ENCODE results near the gene METTL25. TPM values are rescaled to one million over a fixed set of nuclear protein-coding genes. Genes with fewer than 3 reads are reported as not detected.

The METTL25 gene
- polyA plus RNA-seq, 2 of the 4 experiments (the other 2 are of a cell fraction): 3.8 to 6.3 TPM

DNA sequence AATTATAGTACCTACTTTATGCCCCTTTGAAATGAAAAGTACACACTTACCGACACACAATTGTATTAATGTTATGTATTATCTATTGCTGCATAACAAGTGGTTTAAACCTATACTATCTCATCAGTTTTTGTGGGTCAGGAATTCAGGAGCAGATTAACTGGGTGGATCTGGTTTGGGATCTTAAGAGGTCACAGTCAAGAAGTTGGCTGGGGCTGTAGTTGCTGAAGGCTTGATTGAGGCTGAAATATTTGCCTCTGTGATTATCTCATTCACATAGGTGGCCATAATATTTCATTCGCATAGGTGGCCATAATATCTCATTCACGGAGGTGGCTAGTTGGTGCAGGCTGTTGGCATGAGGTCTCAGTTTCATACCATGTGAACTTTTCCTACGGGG is 5.7 kb downstream of the METTL25 start:
- Histone ChIP-seq H3K4me1 (peaks cover 6% of the 10 kb centered on the region; the same call in 2 of the 3 replicates), H3K4me2 (no peak overlapping the region), H3K27ac (no peak overlapping the region), H3K4me3 (no peak overlapping the region), H3K9me3 (no peaks in the 10 kb centered on the region)
- ChIA-PET POLR2A (no interaction called here), CTCF (interaction anchor here (0.6 kb wide), 1 partner anchor 225 kb away, joined by 3 read pairs; no protein-coding TSS in a partner anchor)
- ATAC-seq: no peak
- TF ChIP-seq MYC (IDR thresholded peaks at IDR 0.05; ENCODE audit: borderline replicate concordance, low read length) (no peak), RARB (CRISPR knock-in tag; IDR thresholded peaks at IDR 0.05) (no peak), ZFP36 (IDR thresholded peaks at IDR 0.05; ENCODE audit: borderline replicate concordance, partially characterized antibody) (no peak), CHD2 (IDR thresholded peaks at IDR 0.05; ENCODE audit: low read length, partially characterized antibody) (no peak), RFX5 (IDR thresholded peaks at IDR 0.05) (no peak), EHF (CRISPR knock-in tag; IDR thresholded peaks at IDR 0.05) (no peak), SREBF2 (IDR thresholded peaks at IDR 0.05) (no peak), GATA3 (IDR thresholded peaks at IDR 0.05; ENCODE audit: borderline replicate concordance) (no peak), ATOH8 (CRISPR knock-in tag; IDR thresholded peaks at IDR 0.05; ENCODE audit: low read depth) (no peak)
- TF ChIP-seq, protein P1, sequence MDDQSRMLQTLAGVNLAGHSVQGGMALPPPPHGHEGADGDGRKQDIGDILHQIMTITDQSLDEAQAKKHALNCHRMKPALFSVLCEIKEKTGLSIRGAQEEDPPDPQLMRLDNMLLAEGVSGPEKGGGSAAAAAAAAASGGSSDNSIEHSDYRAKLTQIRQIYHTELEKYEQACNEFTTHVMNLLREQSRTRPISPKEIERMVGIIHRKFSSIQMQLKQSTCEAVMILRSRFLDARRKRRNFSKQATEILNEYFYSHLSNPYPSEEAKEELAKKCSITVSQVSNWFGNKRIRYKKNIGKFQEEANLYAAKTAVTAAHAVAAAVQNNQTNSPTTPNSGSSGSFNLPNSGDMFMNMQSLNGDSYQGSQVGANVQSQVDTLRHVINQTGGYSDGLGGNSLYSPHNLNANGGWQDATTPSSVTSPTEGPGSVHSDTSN (IDR thresholded peaks at IDR 0.05): no peak
- no peak for DNase-seq (ENCODE audit: low read depth in 1 of 2, low spot score in 1 of 2)
- 79% methylated on average over 4 of the region's 4 CpGs for WGBS (ENCODE audit: missing lambda C conversion rate)
- FAIRE-seq: no peak

- CTCF ChIA-PET: no interaction called here
- ATAC-seq (no peak), DNase-seq (ENCODE audit: low read depth in 1 of 2, low spot score in 1 of 2) (no peak), FAIRE-seq (no peak)
- Histone ChIP-seq H3K4me1 (no peaks in the 10 kb centered on the region), H3K4me2 (no peak overlapping the region), H3K4me3 (no peak overlapping the region), H3K27ac (no peak overlapping the region), H3K9me3 (0 out of 3 replicates have a peak, but pooled peaks cover 4% of the 10 kb centered on the region)
- POLR2A ChIA-PET: no interaction called here
- WGBS (ENCODE audit: missing lambda C conversion rate): 61% methylated on average over 1 of the region's 1 CpG
- no peak for TF ChIP-seq EHF (CRISPR knock-in tag; IDR thresholded peaks at IDR 0.05)
- no peak for TF ChIP-seq HDAC2 (IDR thresholded peaks at IDR 0.05)
- no peak for TF ChIP-seq HEYL (CRISPR knock-in tag; IDR thresholded peaks at IDR 0.05)
- no peak for TF ChIP-seq CTCF (IDR thresholded peaks at IDR 0.05)
- TF ChIP-seq SREBF2 (IDR thresholded peaks at IDR 0.05): no peak
- no peak for TF ChIP-seq EP300 (IDR thresholded peaks at IDR 0.05)
- TF ChIP-seq ZC3H11A (IDR thresholded peaks at IDR 0.05): no peak
- TF ChIP-seq JUNB (IDR thresholded peaks at IDR 0.05): no peak
- no peak for TF ChIP-seq POLR2A (IDR thresholded peaks at IDR 0.05; ENCODE audit: low read length)
- TF ChIP-seq REST (IDR thresholded peaks at IDR 0.05): no peak
- no peak for TF ChIP-seq CBX8 (IDR thresholded peaks at IDR 0.05)
- no peak for TF ChIP-seq TFCP2L1 (CRISPR knock-in tag; IDR thresholded peaks at IDR 0.05)
- TF ChIP-seq ZFP36 (IDR thresholded peaks at IDR 0.05; ENCODE audit: borderline replicate concordance, partially characterized antibody): no peak
- no peak for TF ChIP-seq FOSB (CRISPR knock-in tag; IDR thresholded peaks at IDR 0.05)
Measured at GRCh38 chr12:82366197-82366596, 7.9 kb downstream of the METTL25 start.

Measured in A549 (cell line).